Sigmoid colon (tissue), 7 donors: ENCODE results near the gene LYPLAL1. TPM values are rescaled to one million over a fixed set of nuclear protein-coding genes. Genes with fewer than 3 reads are reported as not detected.
A peak's percentile ranks its signal among the peaks of the same experiment; 100 is the strongest.

Source experiments
- DNase-seq: peaks from one replicate; pipeline ENCODE4 v3.0.0-alpha.2; 2019
- H3K27ac ChIP-seq, 4 donors: fragments of 200-600 bp; sonication (generic); one replicate each; pipeline ENCODE4 v1.5.1; 2016 to 2019; ENCODE audit warnings: mild to moderate bottlenecking in 1 of 4
- H3K27me3 ChIP-seq, 3 donors: fragments of 200-600 bp; sonication (generic); one replicate each; pipeline ENCODE4 v1.5.1; 2019; ENCODE audit warnings: mild to moderate bottlenecking in 1 of 3
- H3K36me3 ChIP-seq, 4 donors: fragments of 200-600 bp; sonication (generic); one replicate each; pipeline ENCODE4 v1.5.1; 2016 to 2019
- H3K4me1 ChIP-seq, 4 donors: fragments of 200-600 bp; sonication (generic); one replicate each; pipeline ENCODE4 v1.5.1; 2017 to 2019
- H3K4me3 ChIP-seq, 4 donors: fragments of 200-600 bp; sonication (generic); one replicate each; pipeline ENCODE4 v1.5.1; 2017 to 2019; ENCODE audit warnings: mild to moderate bottlenecking in 2 of 4, moderate library complexity in 1 of 4
- H3K9me3 ChIP-seq, 4 donors: fragments of 200-600 bp in 3 of 4; sonication (generic) in 3 of 4; one replicate each; pipeline versions ENCODE4 v1.5.1 to v1.6.1; 2013 to 2019
- EP300 ChIP-seq, 4 donors: sonication (generic); formaldehyde crosslinking; IDR thresholded peaks; one replicate each; pipeline ENCODE4 v1.6.1; 2017; ENCODE audit warnings: antibody characterized with exemption in 4 of 4
- POLR2A ChIP-seq, 2 donors: fragments of 450-650 bp; IDR thresholded peaks; one replicate each; pipeline ENCODE4 v1.6.1; 2016; ENCODE audit warnings: antibody characterized with exemption in 2 of 2, mild to moderate bottlenecking in 2 of 2, moderate library complexity in 2 of 2
- POLR2AphosphoS5 ChIP-seq, 4 donors: sonication (generic); formaldehyde crosslinking; IDR thresholded peaks; one replicate each; pipeline ENCODE4 v1.6.1; 2017; ENCODE audit warnings: antibody characterized with exemption in 4 of 4
- WGBS, 2 donors: extraction: QIAGEN DNeasy Blood & Tissue Kit; methylation state at CpG; one replicate each; pipeline ENCODE4 v1.1.7; 2013; 5-methylcytosine and 5-hydroxymethylcytosine counted together
- intact Hi-C: fragments of 100-400 bp; cut with DNase I; formaldehyde crosslinking; loops from one replicate; pipeline ENCODE4 v1.15.1; 2023
- polyA plus RNA-seq, 3 donors: library from polyadenylated mRNA; stranded (reverse); fragments of 200-250 nt; gene quantifications; one replicate each; pipeline ENCODE4 v1.2.3, GENCODE V29; 2013
- total RNA-seq, 4 donors: library from RNA; depleted of rRNA; stranded (reverse); fragments of >200 nt; gene quantifications; one replicate each; pipeline ENCODE4 v1.1.0, GENCODE V29; 2016
- TF ChIP-seq, protein P1 (sequence below), 4 experiments: fragments of 450-650 bp in 3 of 4; fragments of 200-600 bp in 1 of 4; IDR thresholded peaks; one replicate each; pipeline ENCODE4 v1.5.1; 2016 to 2019; ENCODE audit warnings: antibody characterized with exemption in 4 of 4, mild to moderate bottlenecking in 3 of 4, moderate library complexity in 2 of 4
- donor health status: healthy with polysubstance abuse.
- donor health status: Bipolar disorder and iron deficiency.
- donor health status: healthy.

Gene LYPLAL1
- total and polyA plus RNA-seq, 7 donors, result 11.8 to 36.0 (median 23.4) TPM

DNA sequence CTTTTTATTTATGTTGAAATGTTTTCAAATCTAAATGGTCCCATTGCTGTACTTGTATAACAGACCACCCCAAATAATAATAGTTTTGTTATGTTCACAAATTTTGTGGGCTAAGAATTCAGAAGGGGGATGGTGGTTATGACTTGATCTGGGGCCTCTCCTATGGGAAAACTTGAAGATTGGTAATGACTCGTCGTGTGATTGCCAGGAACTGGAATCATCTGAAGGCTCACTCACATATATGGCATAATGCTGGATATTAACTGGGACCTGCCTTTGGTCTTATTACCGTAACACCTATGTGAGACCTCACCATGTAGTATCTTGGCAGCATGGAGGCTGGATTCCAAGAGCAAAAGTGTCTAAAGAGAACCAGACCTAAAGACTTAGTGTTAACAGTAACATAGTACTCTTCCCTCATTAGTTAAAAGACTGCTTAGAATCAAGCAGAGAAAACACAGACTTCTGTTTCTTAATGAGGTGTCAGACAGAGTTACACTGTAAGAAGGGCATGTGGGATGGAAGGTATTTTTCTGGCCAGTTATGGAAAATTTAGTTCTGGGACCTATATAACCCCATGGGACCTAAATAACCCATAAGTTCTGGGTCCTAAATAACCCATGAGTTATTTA is 11.9 kb downstream of the LYPLAL1 start:
- Histone ChIP-seq H3K36me3 (peaks cover 0 to under 1% (median 0%) of the 10 kb centered on the region in 4 donors), H3K4me1 (peaks cover 0 to 60% (median 31%) of the 10 kb centered on the region in 4 donors), H3K27me3 (no peaks in the 10 kb centered on the region), H3K27ac (peak overlapping the region in 3 of 4 donors; percentile 21 to 68 (median 60)), H3K4me3 (no peak overlapping the region), H3K9me3 (no peaks in the 10 kb centered on the region)
- WGBS, 2 donors, result 93 to 94% methylated on average over 3 of the region's 3 CpGs
- intact Hi-C loops, result no loop called here
- no peak for DNase-seq
- peak in 2 of 4 donors; percentile 68 to 79 for TF ChIP-seq POLR2AphosphoS5 (IDR thresholded peaks at IDR 0.05)
- TF ChIP-seq, protein P1, sequence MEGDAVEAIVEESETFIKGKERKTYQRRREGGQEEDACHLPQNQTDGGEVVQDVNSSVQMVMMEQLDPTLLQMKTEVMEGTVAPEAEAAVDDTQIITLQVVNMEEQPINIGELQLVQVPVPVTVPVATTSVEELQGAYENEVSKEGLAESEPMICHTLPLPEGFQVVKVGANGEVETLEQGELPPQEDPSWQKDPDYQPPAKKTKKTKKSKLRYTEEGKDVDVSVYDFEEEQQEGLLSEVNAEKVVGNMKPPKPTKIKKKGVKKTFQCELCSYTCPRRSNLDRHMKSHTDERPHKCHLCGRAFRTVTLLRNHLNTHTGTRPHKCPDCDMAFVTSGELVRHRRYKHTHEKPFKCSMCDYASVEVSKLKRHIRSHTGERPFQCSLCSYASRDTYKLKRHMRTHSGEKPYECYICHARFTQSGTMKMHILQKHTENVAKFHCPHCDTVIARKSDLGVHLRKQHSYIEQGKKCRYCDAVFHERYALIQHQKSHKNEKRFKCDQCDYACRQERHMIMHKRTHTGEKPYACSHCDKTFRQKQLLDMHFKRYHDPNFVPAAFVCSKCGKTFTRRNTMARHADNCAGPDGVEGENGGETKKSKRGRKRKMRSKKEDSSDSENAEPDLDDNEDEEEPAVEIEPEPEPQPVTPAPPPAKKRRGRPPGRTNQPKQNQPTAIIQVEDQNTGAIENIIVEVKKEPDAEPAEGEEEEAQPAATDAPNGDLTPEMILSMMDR (IDR thresholded peaks at IDR 0.05), result no peak
- no peak for TF ChIP-seq POLR2A (IDR thresholded peaks at IDR 0.05)
- peak in 1 of 4 donors; percentile 28 for TF ChIP-seq EP300 (IDR thresholded peaks at IDR 0.05)

DNA sequence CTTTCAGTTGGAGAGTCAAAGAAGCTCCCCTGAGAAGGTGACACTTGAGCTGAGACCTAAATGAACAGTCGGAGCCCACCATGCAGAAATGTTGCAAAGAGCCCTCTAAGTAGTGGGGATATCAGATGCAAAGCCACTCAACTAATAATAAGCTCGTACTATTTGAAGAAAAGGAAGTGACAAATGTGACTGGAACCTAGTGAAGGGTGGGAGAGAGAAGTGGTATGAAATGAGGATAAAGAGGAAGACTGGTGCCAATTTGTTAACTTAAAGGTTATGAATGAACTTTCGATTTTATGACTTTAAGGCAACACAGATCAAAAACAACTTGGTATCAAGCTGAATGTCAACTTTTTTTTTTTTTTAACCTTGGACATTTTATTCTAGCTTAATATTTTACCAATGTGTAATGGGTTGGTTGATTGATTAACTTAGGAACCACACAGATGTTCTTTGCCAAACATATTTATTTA is 14.7 kb downstream of the LYPLAL1 start:
- 57 to 62% methylated on average over 3 of the region's 3 CpGs for WGBS, 2 donors
- Histone ChIP-seq H3K27me3 (no peaks in the 10 kb centered on the region), H3K36me3 (no peaks in the 10 kb centered on the region), H3K4me3 (no peak overlapping the region), H3K9me3 (no peaks in the 10 kb centered on the region), H3K4me1 (peaks cover 0 to 40% (median 20%) of the 10 kb centered on the region in 4 donors), H3K27ac (peak overlapping the region in 2 of 4 donors; percentile 40 to 70)
- TF ChIP-seq POLR2A (IDR thresholded peaks at IDR 0.05) (no peak), EP300 (IDR thresholded peaks at IDR 0.05) (no peak), POLR2AphosphoS5 (IDR thresholded peaks at IDR 0.05) (no peak)
- TF ChIP-seq, protein P1 (IDR thresholded peaks at IDR 0.05), result no peak
- intact Hi-C loops, result no loop called here
- no peak for DNase-seq

DNA sequence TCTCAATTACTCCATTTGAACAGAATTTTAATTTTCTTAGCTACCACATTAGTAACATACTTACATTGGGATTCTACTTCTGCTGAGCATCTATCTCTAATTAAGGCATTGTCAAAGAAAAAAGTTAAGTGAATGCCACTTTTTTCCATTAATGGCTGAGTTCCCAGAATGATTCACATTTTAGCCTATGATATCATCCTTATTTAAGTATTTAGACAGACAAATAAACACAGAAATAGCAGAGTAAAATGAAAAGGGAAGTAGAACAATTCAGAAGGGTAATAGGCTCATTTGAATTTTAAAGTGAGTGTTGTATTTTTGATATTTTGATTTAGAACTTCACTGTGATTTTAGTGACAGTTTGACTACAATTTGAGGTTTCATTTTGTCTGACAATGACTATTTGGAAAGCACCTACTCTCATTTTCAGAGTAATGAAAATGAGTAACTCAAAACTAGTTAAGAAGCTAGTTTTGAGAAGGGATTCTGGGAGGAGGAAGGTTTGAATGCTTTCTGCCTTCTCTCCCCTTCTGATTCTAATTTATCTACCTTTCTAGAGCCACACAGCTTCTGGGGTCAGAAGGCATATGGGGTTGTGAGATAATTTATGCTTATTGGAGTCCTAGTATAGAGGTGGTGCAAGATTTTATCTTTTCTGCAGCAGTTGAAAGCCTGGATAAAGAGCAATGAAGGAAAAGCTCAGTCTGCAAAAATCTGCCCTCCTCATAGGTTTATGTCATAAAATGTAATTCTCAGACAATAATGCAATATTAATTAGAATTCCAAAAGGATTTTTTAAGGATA is 15.5 kb downstream of the LYPLAL1 start:
- Histone ChIP-seq H3K27me3 (no peaks in the 10 kb centered on the region), H3K4me3 (no peak overlapping the region), H3K27ac (peak overlapping the region; percentile 5 to 70 (median 39)), H3K9me3 (no peaks in the 10 kb centered on the region), H3K36me3 (peaks cover 0 to 7% (median 0%) of the 10 kb centered on the region in 4 donors), H3K4me1 (peaks cover 0 to 40% (median 20%) of the 10 kb centered on the region in 4 donors)
- DNase-seq, result no peak
- no peak for TF ChIP-seq POLR2AphosphoS5 (IDR thresholded peaks at IDR 0.05)
- TF ChIP-seq, protein P1 (IDR thresholded peaks at IDR 0.05), result no peak
- TF ChIP-seq POLR2A (IDR thresholded peaks at IDR 0.05), result no peak
- no peak for TF ChIP-seq EP300 (IDR thresholded peaks at IDR 0.05)
- intact Hi-C loops, result no loop called here

DNA sequence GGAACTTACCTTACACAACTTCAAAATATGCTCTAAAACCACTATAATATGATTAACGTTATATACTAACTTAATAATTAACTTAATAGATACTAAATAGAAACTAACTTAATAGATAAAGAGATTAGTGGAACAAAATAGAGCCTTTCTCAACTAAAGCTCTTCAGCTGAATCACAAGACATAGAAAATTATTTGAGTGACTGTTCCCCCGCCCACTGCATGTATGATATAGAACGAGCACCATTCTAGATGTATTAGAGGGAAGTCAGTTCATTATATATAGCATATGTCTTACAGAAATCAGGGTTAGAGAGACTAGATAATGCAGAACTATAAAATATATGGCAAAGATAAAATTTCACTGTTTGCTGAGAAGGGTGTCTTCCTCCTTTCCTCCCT is 16.3 kb downstream of the LYPLAL1 start:
- no peaks in the 10 kb centered on the region for H3K9me3 ChIP-seq
- H3K4me1 ChIP-seq, result peaks cover 0 to 40% (median 20%) of the 10 kb centered on the region in 4 donors
- WGBS, 2 donors, result 89 to 92% methylated on average over 3 of the region's 3 CpGs
- H3K4me3 ChIP-seq, result no peak overlapping the region
- H3K27me3 ChIP-seq, result no peaks in the 10 kb centered on the region
- TF ChIP-seq, protein P1 (IDR thresholded peaks at IDR 0.05), result no peak
- TF ChIP-seq POLR2AphosphoS5 (IDR thresholded peaks at IDR 0.05) (no peak), POLR2A (IDR thresholded peaks at IDR 0.05) (no peak), EP300 (IDR thresholded peaks at IDR 0.05) (no peak)
- intact Hi-C loops, result no loop called here
- DNase-seq, result no peak
- peak overlapping the region in 2 of 4 donors; percentile 40 to 70 for H3K27ac ChIP-seq
- peaks cover 0 to 7% (median 0%) of the 10 kb centered on the region in 4 donors for H3K36me3 ChIP-seq
